OCI-LY1 (cell line): Measurements from ENCODE around the gene ASB13.

ENCODE experiments used
- EZH2 ChIP-seq: fragments of 200-600 bp; sonication (generic), shearing (Covaris generic); IDR thresholded peaks from 2 replicates; pipeline ENCODE4 v1.8.0; 2017; ENCODE audit warnings: borderline replicate concordance, mixed run types, mild to moderate bottlenecking, antibody characterized with exemption, low read length, moderate library complexity, mixed read lengths
- TF ChIP-seq, protein P1 (sequence below): fragments of 200-600 bp; sonication (generic), shearing (Covaris generic); IDR thresholded peaks from 2 replicates; pipeline ENCODE4 v1.5.1; 2017; ENCODE audit warnings: mild to moderate bottlenecking, antibody characterized with exemption, low read length, moderate library complexity, mixed read lengths

DNA sequence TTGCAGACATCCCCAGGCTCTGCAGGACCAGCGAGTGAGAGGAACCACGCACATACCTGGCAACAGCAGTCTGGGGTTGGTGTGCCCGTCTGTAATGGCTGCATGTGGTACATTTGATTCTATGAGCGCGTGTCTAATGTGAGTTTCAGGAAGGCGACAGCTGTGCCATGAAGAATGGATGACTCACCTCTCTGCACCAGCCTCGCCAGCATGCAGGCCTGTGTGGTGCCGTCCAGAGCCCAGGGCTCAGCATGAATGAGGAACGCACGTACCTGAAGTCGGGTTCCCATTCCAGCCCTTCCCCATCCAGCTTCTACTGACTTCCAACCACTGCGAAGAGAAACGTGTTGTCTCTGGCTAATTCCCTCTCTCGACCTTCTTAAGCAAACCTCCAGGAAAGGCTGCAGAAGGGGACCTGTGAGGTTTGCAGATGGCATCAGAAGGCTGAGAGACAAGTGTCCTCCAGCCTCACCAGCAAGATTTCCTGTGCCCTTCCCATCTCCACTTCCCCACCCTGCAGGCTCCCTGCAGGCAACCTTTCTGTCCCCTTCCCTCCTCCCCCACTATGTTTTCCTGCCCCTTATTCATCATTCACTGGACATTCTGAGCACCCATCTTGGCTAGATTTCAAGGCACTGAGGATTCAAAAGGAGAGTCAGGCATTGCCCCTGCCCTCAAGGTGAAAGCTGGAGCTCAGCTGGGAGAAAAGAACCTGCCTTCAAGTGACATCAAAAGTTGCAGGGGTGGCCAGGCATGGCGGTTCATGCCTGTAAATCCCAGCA, 54.3 kb downstream of the ASB13 start:
- TF ChIP-seq, protein P1, sequence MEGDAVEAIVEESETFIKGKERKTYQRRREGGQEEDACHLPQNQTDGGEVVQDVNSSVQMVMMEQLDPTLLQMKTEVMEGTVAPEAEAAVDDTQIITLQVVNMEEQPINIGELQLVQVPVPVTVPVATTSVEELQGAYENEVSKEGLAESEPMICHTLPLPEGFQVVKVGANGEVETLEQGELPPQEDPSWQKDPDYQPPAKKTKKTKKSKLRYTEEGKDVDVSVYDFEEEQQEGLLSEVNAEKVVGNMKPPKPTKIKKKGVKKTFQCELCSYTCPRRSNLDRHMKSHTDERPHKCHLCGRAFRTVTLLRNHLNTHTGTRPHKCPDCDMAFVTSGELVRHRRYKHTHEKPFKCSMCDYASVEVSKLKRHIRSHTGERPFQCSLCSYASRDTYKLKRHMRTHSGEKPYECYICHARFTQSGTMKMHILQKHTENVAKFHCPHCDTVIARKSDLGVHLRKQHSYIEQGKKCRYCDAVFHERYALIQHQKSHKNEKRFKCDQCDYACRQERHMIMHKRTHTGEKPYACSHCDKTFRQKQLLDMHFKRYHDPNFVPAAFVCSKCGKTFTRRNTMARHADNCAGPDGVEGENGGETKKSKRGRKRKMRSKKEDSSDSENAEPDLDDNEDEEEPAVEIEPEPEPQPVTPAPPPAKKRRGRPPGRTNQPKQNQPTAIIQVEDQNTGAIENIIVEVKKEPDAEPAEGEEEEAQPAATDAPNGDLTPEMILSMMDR: no peak
- no peak for TF ChIP-seq EZH2
